GM23338 (cell line): ENCODE measurements around the gene CPB2. TPM values are rescaled to one million over a fixed set of nuclear protein-coding genes. Genes with fewer than 3 reads are reported as not detected.

Experiments used
- ATAC-seq: fragments of 200-7000 bp; cut with Tn5 transposase; 3 replicates; pipeline ENCODE4 v1.9.1; 2020
- DNase-seq: peaks from one replicate; pipeline ENCODE4 v3.0.0-alpha.2; 2015; ENCODE audit warnings: low spot score
- H2AFZ ChIP-seq: fragments of 200-600 bp; sonication (generic); 2 replicates; pipeline ENCODE4 v1.8.0; 2016; ENCODE audit warnings: antibody characterized with exemption, mild to moderate bottlenecking, moderate library complexity
- H3F3A ChIP-seq: fragments of 200-600 bp; sonication (generic); replicated peaks from 2 replicates; pipeline ENCODE4 v1.8.0; 2017; ENCODE audit warnings: antibody characterized with exemption, mixed run types, low read depth
- H3K27ac ChIP-seq: fragments of 200-600 bp; sonication (generic); 2 replicates; pipeline ENCODE4 v1.6.1; 2016; ENCODE audit warnings: low read depth
- H3K27me3 ChIP-seq: fragments of 200-600 bp; sonication (generic); 2 replicates; pipeline ENCODE4 v1.8.0; 2016; ENCODE audit warnings: mild to moderate bottlenecking, mixed run types, moderate library complexity; ENCODE audit not compliant: insufficient read depth
- H3K36me3 ChIP-seq: fragments of 200-600 bp; sonication (generic); 2 replicates; pipeline ENCODE4 v1.8.0; 2016; ENCODE audit warnings: mild to moderate bottlenecking; ENCODE audit not compliant: insufficient read depth
- H3K4me1 ChIP-seq: fragments of 200-600 bp; sonication (generic); 2 replicates; pipeline ENCODE4 v1.8.0; 2016; ENCODE audit warnings: mild to moderate bottlenecking, moderate library complexity; ENCODE audit not compliant: insufficient read depth
- H3K4me2 ChIP-seq: fragments of 200-600 bp; sonication (generic); 2 replicates; pipeline ENCODE4 v1.7.1; 2017; ENCODE audit warnings: mixed run types
- H3K4me3 ChIP-seq: fragments of 200-600 bp; sonication (generic); 2 replicates; pipeline ENCODE4 v1.6.1; 2016; ENCODE audit warnings: mixed run types
- H3K79me2 ChIP-seq: fragments of 200-600 bp; sonication (generic); replicated peaks from 2 replicates; pipeline ENCODE4 v1.8.0; 2017; ENCODE audit warnings: mild to moderate bottlenecking; ENCODE audit not compliant: insufficient read depth
- H3K9me2 ChIP-seq: fragments of 200-600 bp; sonication (generic); 2 replicates; pipeline ENCODE4 v1.8.0; 2017; ENCODE audit not compliant: insufficient read depth
- H4K20me1 ChIP-seq: fragments of 200-600 bp; sonication (generic); replicated peaks from 2 replicates; pipeline ENCODE4 v1.8.0; 2017; ENCODE audit warnings: mild to moderate bottlenecking; ENCODE audit not compliant: insufficient read depth
- H3K27ac Mint-ChIP-seq: 2 replicates; pipeline ENCODE4 v1.8.0; 2020; ENCODE audit warnings: inconsistent platforms, mild to moderate bottlenecking, moderate library complexity, mixed read lengths
- H3K27me3 Mint-ChIP-seq: 3 replicates; pipeline ENCODE4 v1.8.0; 2022; ENCODE audit warnings: low read depth, mild to moderate bottlenecking, moderate library complexity, mixed read lengths, inconsistent platforms; ENCODE audit not compliant: insufficient read depth, poor library complexity
- H3K36me3 Mint-ChIP-seq: 3 replicates; pipeline ENCODE4 v1.8.0; 2021; ENCODE audit warnings: low read depth, mild to moderate bottlenecking, inconsistent platforms, moderate library complexity, mixed read lengths
- H3K4me1 Mint-ChIP-seq: 3 replicates; pipeline ENCODE4 v1.8.0; 2020; ENCODE audit warnings: mild to moderate bottlenecking, inconsistent platforms, mixed read lengths
- H3K4me3 Mint-ChIP-seq: 3 replicates; pipeline ENCODE4 v1.8.0; 2021; ENCODE audit warnings: moderate library complexity, mild to moderate bottlenecking, inconsistent platforms, mixed read lengths
- H3K9me3 Mint-ChIP-seq: 3 replicates; pipeline ENCODE4 v1.8.0; 2020; ENCODE audit warnings: moderate library complexity, mild to moderate bottlenecking, inconsistent platforms, mixed read lengths
- CREB1 ChIP-seq: fragments of 250-450 bp; sonication (Bioruptor Pico); IDR thresholded peaks from 2 replicates; pipeline ENCODE4 v1.5.0; 2020; ENCODE audit warnings: low read depth, mild to moderate bottlenecking, moderate library complexity
- CTCF ChIP-seq, 2 experiments: fragments of 200-600 bp in 1 of 2; sonication (generic) in 1 of 2; conservative IDR thresholded peaks; 2 replicates each; pipeline versions ENCODE4 v1.5.1 to v1.6.1; 2016 to 2017; ENCODE audit warnings: antibody characterized with exemption in 2 of 2, low read depth in 2 of 2, mild to moderate bottlenecking in 2 of 2, moderate library complexity in 1 of 2
- EZH2 ChIP-seq: fragments of 200-600 bp; sonication (generic); IDR thresholded peaks from one replicate; pipeline ENCODE4 v1.8.0; 2017; ENCODE audit warnings: antibody characterized with exemption, mild to moderate bottlenecking, low read depth; ENCODE audit not compliant: unreplicated experiment
- EZH2phosphoT487 ChIP-seq: fragments of 200-600 bp; sonication (generic); IDR thresholded peaks from one replicate; pipeline ENCODE4 v1.8.1; 2018; ENCODE audit warnings: antibody characterized with exemption; ENCODE audit not compliant: unreplicated experiment
- JUNB ChIP-seq: IDR thresholded peaks from one replicate; pipeline ENCODE4 v1.6.1; 2016; ENCODE audit warnings: antibody characterized with exemption; ENCODE audit not compliant: unreplicated experiment
- NANOG ChIP-seq: IDR thresholded peaks from 2 replicates; pipeline ENCODE4 v1.6.1; 2016; ENCODE audit warnings: antibody characterized with exemption, borderline replicate concordance
- POLR2AphosphoS5 ChIP-seq: IDR thresholded peaks from 2 replicates; pipeline ENCODE4 v1.6.1; 2016; ENCODE audit warnings: antibody characterized with exemption, low read depth
- REST ChIP-seq: IDR thresholded peaks from one replicate; pipeline ENCODE4 v1.6.1; 2018; ENCODE audit warnings: antibody characterized with exemption; ENCODE audit not compliant: unreplicated experiment
- STAT1 ChIP-seq: IDR thresholded peaks from one replicate; pipeline ENCODE4 v1.6.1; 2016; ENCODE audit warnings: antibody characterized with exemption; ENCODE audit not compliant: unreplicated experiment
- ZNF114 ChIP-seq: fragments of 250-450 bp; sonication (Bioruptor Pico); IDR thresholded peaks from 2 replicates; pipeline ENCODE4 v1.5.0; 2020; ENCODE audit warnings: mild to moderate bottlenecking, moderate library complexity
- ZNF331 ChIP-seq: fragments of 250-450 bp; sonication (Bioruptor Pico); IDR thresholded peaks from 2 replicates; pipeline ENCODE4 v1.5.0; 2020; ENCODE audit warnings: low read depth, mild to moderate bottlenecking, moderate library complexity
- polyA plus RNA-seq: library from polyadenylated mRNA; unstranded; fragments of >200 nt; fragmentation: Nextera tagmentation; extraction: Ambion mirVana; gene quantifications from 2 replicates; pipeline ENCODE4 v1.2.1, GENCODE V29; 2016
- total RNA-seq: library from RNA; depleted of rRNA; stranded (reverse); fragments of >200 nt; shearing (Covaris generic); gene quantifications from 2 replicates; pipeline ENCODE4 v1.2.3, GENCODE V29; 2014
- TF ChIP-seq, protein P1 (sequence below): IDR thresholded peaks from 2 replicates; pipeline ENCODE4 v1.6.1; 2016; ENCODE audit warnings: antibody characterized with exemption
- TF ChIP-seq, protein P2 (sequence below): fragments of 250-450 bp; sonication (Bioruptor Pico); IDR thresholded peaks from 2 replicates; pipeline ENCODE4 v1.5.0; 2020; ENCODE audit warnings: mild to moderate bottlenecking, moderate library complexity

CPB2 gene
- total and polyA plus RNA-seq, 2 experiments from 2014 or later, result 0.47 TPM; not detected in 1

- Mint-ChIP-seq H3K9me3 (no peaks in the 10 kb centered on the region; the same call in 2 of the 3 replicates), H3K4me3 (no peak overlapping the region), H3K27me3 (peaks cover 5% of the 10 kb centered on the region), H3K27ac (no peak overlapping the region), H3K36me3 (no peaks in the 10 kb centered on the region), H3K4me1 (no peaks in the 10 kb centered on the region)
- TF ChIP-seq NANOG, result no peak
- no peak for TF ChIP-seq ZNF114 (CRISPR knock-in tag)
- TF ChIP-seq ZNF331 (CRISPR knock-in tag), result no peak
- TF ChIP-seq, protein P1, sequence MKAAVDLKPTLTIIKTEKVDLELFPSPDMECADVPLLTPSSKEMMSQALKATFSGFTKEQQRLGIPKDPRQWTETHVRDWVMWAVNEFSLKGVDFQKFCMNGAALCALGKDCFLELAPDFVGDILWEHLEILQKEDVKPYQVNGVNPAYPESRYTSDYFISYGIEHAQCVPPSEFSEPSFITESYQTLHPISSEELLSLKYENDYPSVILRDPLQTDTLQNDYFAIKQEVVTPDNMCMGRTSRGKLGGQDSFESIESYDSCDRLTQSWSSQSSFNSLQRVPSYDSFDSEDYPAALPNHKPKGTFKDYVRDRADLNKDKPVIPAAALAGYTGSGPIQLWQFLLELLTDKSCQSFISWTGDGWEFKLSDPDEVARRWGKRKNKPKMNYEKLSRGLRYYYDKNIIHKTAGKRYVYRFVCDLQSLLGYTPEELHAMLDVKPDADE, result no peak
- no peak for TF ChIP-seq STAT1
- TF ChIP-seq, protein P2, sequence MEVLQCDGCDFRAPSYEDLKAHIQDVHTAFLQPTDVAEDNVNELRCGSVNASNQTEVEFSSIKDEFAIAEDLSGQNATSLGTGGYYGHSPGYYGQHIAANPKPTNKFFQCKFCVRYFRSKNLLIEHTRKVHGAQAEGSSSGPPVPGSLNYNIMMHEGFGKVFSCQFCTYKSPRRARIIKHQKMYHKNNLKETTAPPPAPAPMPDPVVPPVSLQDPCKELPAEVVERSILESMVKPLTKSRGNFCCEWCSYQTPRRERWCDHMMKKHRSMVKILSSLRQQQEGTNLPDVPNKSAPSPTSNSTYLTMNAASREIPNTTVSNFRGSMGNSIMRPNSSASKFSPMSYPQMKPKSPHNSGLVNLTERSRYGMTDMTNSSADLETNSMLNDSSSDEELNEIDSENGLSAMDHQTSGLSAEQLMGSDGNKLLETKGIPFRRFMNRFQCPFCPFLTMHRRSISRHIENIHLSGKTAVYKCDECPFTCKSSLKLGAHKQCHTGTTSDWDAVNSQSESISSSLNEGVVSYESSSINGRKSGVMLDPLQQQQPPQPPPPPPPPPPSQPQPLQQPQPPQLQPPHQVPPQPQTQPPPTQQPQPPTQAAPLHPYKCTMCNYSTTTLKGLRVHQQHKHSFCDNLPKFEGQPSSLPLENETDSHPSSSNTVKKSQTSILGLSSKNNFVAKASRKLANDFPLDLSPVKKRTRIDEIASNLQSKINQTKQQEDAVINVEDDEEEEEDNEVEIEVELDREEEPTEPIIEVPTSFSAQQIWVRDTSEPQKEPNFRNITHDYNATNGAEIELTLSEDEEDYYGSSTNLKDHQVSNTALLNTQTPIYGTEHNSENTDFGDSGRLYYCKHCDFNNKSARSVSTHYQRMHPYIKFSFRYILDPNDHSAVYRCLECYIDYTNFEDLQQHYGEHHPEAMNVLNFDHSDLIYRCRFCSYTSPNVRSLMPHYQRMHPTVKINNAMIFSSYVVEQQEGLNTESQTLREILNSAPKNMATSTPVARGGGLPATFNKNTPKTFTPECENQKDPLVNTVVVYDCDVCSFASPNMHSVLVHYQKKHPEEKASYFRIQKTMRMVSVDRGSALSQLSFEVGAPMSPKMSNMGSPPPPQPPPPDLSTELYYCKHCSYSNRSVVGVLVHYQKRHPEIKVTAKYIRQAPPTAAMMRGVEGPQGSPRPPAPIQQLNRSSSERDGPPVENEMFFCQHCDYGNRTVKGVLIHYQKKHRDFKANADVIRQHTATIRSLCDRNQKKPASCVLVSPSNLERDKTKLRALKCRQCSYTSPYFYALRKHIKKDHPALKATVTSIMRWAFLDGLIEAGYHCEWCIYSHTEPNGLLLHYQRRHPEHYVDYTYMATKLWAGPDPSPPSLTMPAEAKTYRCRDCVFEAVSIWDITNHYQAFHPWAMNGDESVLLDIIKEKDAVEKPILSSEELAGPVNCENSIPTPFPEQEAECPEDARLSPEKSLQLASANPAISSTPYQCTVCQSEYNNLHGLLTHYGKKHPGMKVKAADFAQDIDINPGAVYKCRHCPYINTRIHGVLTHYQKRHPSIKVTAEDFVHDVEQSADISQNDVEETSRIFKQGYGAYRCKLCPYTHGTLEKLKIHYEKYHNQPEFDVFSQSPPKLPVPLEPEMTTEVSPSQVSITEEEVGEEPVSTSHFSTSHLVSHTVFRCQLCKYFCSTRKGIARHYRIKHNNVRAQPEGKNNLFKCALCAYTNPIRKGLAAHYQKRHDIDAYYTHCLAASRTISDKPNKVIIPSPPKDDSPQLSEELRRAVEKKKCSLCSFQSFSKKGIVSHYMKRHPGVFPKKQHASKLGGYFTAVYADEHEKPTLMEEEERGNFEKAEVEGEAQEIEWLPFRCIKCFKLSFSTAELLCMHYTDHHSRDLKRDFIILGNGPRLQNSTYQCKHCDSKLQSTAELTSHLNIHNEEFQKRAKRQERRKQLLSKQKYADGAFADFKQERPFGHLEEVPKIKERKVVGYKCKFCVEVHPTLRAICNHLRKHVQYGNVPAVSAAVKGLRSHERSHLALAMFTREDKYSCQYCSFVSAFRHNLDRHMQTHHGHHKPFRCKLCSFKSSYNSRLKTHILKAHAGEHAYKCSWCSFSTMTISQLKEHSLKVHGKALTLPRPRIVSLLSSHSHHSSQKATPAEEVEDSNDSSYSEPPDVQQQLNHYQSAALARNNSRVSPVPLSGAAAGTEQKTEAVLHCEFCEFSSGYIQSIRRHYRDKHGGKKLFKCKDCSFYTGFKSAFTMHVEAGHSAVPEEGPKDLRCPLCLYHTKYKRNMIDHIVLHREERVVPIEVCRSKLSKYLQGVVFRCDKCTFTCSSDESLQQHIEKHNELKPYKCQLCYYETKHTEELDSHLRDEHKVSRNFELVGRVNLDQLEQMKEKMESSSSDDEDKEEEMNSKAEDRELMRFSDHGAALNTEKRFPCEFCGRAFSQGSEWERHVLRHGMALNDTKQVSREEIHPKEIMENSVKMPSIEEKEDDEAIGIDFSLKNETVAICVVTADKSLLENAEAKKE, result no peak
- no peak for TF ChIP-seq CTCF (conservative IDR thresholded peaks at IDR 0.05; ENCODE audit: low read depth in 2 of 2)
- no peak for TF ChIP-seq POLR2AphosphoS5
- TF ChIP-seq EZH2, result no peak
- no peak for TF ChIP-seq CREB1 (CRISPR knock-in tag)
- TF ChIP-seq EZH2phosphoT487, result no peak
- no peak for TF ChIP-seq REST
- no peak for TF ChIP-seq JUNB
- H3K9me2 ChIP-seq, result no peaks in the 10 kb centered on the region
- ATAC-seq, result no peak
- no peaks in the 10 kb centered on the region for H3K79me2 ChIP-seq
- H3K36me3 ChIP-seq, result no peaks in the 10 kb centered on the region
- H4K20me1 ChIP-seq, result no peaks in the 10 kb centered on the region
- no peak overlapping the region for H2AFZ ChIP-seq
- no peaks in the 10 kb centered on the region for H3K27me3 ChIP-seq
- H3K4me1 ChIP-seq, result no peaks in the 10 kb centered on the region
- no peak overlapping the region for H3K4me2 ChIP-seq
- H3K4me3 ChIP-seq, result no peak overlapping the region
- no peak for DNase-seq
- H3K27ac ChIP-seq, result no peak overlapping the region
- no peaks in the 10 kb centered on the region for H3F3A ChIP-seq
Measured at GRCh38 chr13:46126056-46126455, 21.2 kb upstream of the CPB2 start.
